ENCODE results near the gene NDUFAF8.

- TF ChIP-seq, protein P1, sequence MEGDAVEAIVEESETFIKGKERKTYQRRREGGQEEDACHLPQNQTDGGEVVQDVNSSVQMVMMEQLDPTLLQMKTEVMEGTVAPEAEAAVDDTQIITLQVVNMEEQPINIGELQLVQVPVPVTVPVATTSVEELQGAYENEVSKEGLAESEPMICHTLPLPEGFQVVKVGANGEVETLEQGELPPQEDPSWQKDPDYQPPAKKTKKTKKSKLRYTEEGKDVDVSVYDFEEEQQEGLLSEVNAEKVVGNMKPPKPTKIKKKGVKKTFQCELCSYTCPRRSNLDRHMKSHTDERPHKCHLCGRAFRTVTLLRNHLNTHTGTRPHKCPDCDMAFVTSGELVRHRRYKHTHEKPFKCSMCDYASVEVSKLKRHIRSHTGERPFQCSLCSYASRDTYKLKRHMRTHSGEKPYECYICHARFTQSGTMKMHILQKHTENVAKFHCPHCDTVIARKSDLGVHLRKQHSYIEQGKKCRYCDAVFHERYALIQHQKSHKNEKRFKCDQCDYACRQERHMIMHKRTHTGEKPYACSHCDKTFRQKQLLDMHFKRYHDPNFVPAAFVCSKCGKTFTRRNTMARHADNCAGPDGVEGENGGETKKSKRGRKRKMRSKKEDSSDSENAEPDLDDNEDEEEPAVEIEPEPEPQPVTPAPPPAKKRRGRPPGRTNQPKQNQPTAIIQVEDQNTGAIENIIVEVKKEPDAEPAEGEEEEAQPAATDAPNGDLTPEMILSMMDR (IDR thresholded peaks at IDR 0.05) = no peak
- TF ChIP-seq EZH2 (IDR thresholded peaks at IDR 0.05; ENCODE audit: borderline replicate concordance, insufficient read depth, low read depth, low read length, poor library complexity, severe bottlenecking) = no peak
Observed at GRCh38 chr17:81254955-81255717, 16.0 kb downstream of the NDUFAF8 start.

Measured in B cell (primary cell).